ENCODE measurements around the gene AFF3. TPM values are rescaled to one million over a fixed set of nuclear protein-coding genes. Genes with fewer than 3 reads are reported as not detected.
A peak's percentile ranks its signal among the peaks of the same experiment; 100 is the strongest.

Gene AFF3
- total and polyA plus RNA-seq, 3 experiments from 2014 or later, result 0.48 to 1.3 (median 0.53) TPM

DNA sequence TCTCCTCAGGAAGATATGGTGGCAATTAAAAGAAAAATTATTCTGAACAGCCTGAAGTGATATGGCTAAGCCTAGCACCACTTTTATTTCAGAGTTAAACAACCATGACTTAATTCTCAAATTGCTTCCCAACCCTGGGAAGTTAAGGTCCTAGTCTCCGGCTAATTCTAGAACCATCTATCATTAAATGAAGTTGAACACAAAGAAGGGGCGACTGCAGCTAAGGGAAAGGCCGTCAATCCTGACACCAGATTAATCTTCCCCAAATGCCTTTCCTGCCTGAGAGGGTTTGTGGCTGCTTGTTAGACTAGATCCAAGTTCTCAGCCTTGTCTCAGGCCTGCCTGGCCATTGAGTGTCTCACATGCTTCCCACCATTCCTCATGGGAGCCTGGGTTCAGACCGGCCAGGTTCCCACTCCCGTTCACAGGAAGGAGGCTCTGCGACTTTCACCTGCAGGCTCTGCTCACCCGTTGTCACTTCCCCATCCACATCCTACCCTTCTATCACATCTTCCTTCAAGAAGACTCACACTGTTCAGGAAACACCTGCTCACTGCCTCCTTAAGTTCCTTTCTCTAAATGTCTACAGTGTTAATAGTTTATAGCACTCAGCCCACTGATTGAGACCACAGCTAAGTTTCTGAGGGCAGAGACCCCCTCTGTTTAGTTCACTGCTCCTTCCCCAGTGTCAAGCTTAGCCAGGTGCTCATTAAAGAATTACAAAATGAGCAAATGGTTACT, 369.6 kb downstream of the AFF3 start:
- Histone ChIP-seq H3K27ac (ENCODE audit: low read depth, low read length) (no peak overlapping the region), H3K4me3 (ENCODE audit: low read length) (no peak overlapping the region), H3K4me1 (ENCODE audit: insufficient read depth, low read length) (no peaks in the 10 kb centered on the region), H3K9me3 (ENCODE audit: low read length) (no peaks in the 10 kb centered on the region), H3K27me3 (ENCODE audit: insufficient read depth, low read length, poor library complexity, severe bottlenecking) (no peaks in the 10 kb centered on the region), H3K36me3 (ENCODE audit: insufficient read depth, low read length) (no peaks in the 10 kb centered on the region)
- CTCF ChIA-PET, result no interaction called here
- H3K4me1 Mint-ChIP-seq, result no peaks in the 10 kb centered on the region
- H3K27me3 Mint-ChIP-seq, result peaks cover 6 to 17% of the 10 kb centered on the region in 2 donors
- no peak overlapping the region for H3K4me3 Mint-ChIP-seq
- POLR2A ChIA-PET, result no interaction called here
- DNase-seq, result no peak
- H3K9me3 Mint-ChIP-seq, result peaks cover 8 to 17% (median 9%) of the 10 kb centered on the region in 5 donors
- peaks cover 0 to 2% (median 2%) of the 10 kb centered on the region in 3 donors for H3K36me3 Mint-ChIP-seq
- H3K27ac Mint-ChIP-seq, result no peak overlapping the region

GRCh38 chr2:99771681-99772333, 370.6 kb downstream of the AFF3 start:
- H3K36me3 ChIP-seq (ENCODE audit: insufficient read depth, low read length), result no peaks in the 10 kb centered on the region
- CTCF ChIA-PET, result no interaction called here
- H3K4me3 ChIP-seq (ENCODE audit: low read length), result no peak overlapping the region
- H3K27me3 ChIP-seq (ENCODE audit: insufficient read depth, low read length, poor library complexity, severe bottlenecking), result no peaks in the 10 kb centered on the region
- no peak overlapping the region for H3K27ac ChIP-seq (ENCODE audit: low read depth, low read length)
- Mint-ChIP-seq H3K27me3 (peaks cover 6 to 17% of the 10 kb centered on the region in 2 donors), H3K9me3 (peaks cover 8 to 17% (median 9%) of the 10 kb centered on the region in 5 donors), H3K27ac (peak overlapping the region in 1 of 8 donors; percentile 84), H3K36me3 (peaks cover 0 to 2% (median 2%) of the 10 kb centered on the region in 3 donors), H3K4me1 (no peaks in the 10 kb centered on the region), H3K4me3 (no peak overlapping the region)
- POLR2A ChIA-PET, result no interaction called here
- H3K9me3 ChIP-seq (ENCODE audit: low read length), result no peaks in the 10 kb centered on the region
- no peaks in the 10 kb centered on the region for H3K4me1 ChIP-seq (ENCODE audit: insufficient read depth, low read length)
- no peak for DNase-seq

- Mint-ChIP-seq H3K4me1 (no peaks in the 10 kb centered on the region), H3K9me3 (peaks cover 8 to 17% (median 9%) of the 10 kb centered on the region in 5 donors), H3K27ac (no peak overlapping the region), H3K4me3 (no peak overlapping the region), H3K27me3 (peaks cover 6 to 17% of the 10 kb centered on the region in 2 donors), H3K36me3 (peaks cover 0 to 2% (median 2%) of the 10 kb centered on the region in 3 donors)
- Histone ChIP-seq H3K27ac (ENCODE audit: low read depth, low read length) (no peak overlapping the region), H3K9me3 (ENCODE audit: low read length) (no peaks in the 10 kb centered on the region), H3K4me1 (ENCODE audit: insufficient read depth, low read length) (no peaks in the 10 kb centered on the region), H3K27me3 (ENCODE audit: insufficient read depth, low read length, poor library complexity, severe bottlenecking) (no peaks in the 10 kb centered on the region), H3K36me3 (ENCODE audit: insufficient read depth, low read length) (no peaks in the 10 kb centered on the region), H3K4me3 (ENCODE audit: low read length) (no peak overlapping the region)
- POLR2A ChIA-PET, result no interaction called here
- CTCF ChIA-PET, result no interaction called here
- DNase-seq, result no peak
Measured at GRCh38 chr2:99770876-99771275, 371.5 kb downstream of the AFF3 start.

- Histone ChIP-seq H3K27me3 (ENCODE audit: insufficient read depth, low read length, poor library complexity, severe bottlenecking) (no peaks in the 10 kb centered on the region), H3K27ac (ENCODE audit: low read depth, low read length) (no peak overlapping the region), H3K9me3 (ENCODE audit: low read length) (no peaks in the 10 kb centered on the region), H3K4me1 (ENCODE audit: insufficient read depth, low read length) (no peaks in the 10 kb centered on the region), H3K4me3 (ENCODE audit: low read length) (no peak overlapping the region), H3K36me3 (ENCODE audit: insufficient read depth, low read length) (no peaks in the 10 kb centered on the region)
- Mint-ChIP-seq H3K36me3 (peaks cover 0 to 2% (median 0%) of the 10 kb centered on the region in 3 donors), H3K27ac (no peak overlapping the region), H3K4me3 (no peak overlapping the region), H3K27me3 (peaks cover 10 to 11% of the 10 kb centered on the region in 2 donors), H3K9me3 (peaks cover 5 to 12% (median 9%) of the 10 kb centered on the region in 5 donors), H3K4me1 (no peaks in the 10 kb centered on the region)
- POLR2A ChIA-PET, result no interaction called here
- CTCF ChIA-PET, result no interaction called here
- no peak for DNase-seq
Measured at GRCh38 chr2:99765731-99766318, 376.6 kb downstream of the AFF3 start.

- Mint-ChIP-seq H3K36me3 (no peaks in the 10 kb centered on the region), H3K27me3 (peaks cover 7 to 11% of the 10 kb centered on the region in 2 donors), H3K9me3 (peaks cover under 1 to 4% (median 2%) of the 10 kb centered on the region in 5 donors), H3K4me1 (no peaks in the 10 kb centered on the region), H3K27ac (no peak overlapping the region), H3K4me3 (no peak overlapping the region)
- Histone ChIP-seq H3K9me3 (ENCODE audit: low read length) (no peaks in the 10 kb centered on the region), H3K36me3 (ENCODE audit: insufficient read depth, low read length) (no peaks in the 10 kb centered on the region), H3K27ac (ENCODE audit: low read depth, low read length) (no peak overlapping the region), H3K4me1 (ENCODE audit: insufficient read depth, low read length) (no peaks in the 10 kb centered on the region), H3K27me3 (ENCODE audit: insufficient read depth, low read length, poor library complexity, severe bottlenecking) (no peaks in the 10 kb centered on the region), H3K4me3 (ENCODE audit: low read length) (no peak overlapping the region)
- ChIA-PET POLR2A (no interaction called here), CTCF (no interaction called here)
- DNase-seq, result no peak
Measured at GRCh38 chr2:99763764-99764163, 378.6 kb downstream of the AFF3 start.

DNA sequence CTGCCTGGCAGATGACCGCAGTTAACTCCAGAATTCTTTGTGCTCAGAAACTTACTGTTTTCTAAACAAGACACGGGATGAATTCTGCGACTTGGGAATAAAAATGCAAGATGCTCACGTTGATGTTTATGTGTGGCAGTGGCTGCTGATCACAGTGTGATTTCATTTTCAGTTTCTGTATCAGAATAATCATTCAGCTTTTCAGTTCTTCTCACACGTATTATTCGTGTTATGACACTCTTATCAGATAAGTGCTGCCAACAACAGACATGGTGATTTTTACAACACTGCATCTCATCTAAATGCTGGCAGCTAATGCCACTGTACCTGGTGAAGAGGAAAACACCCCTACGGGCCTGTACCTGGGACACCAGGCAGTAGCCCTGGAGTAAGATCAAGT, 379.7 kb downstream of the AFF3 start:
- Mint-ChIP-seq H3K4me3 (peak overlapping the region in 2 of 7 donors; percentile 27 to 35), H3K27me3 (peaks cover 7 to 11% of the 10 kb centered on the region in 2 donors), H3K36me3 (no peaks in the 10 kb centered on the region), H3K4me1 (no peaks in the 10 kb centered on the region), H3K9me3 (peaks cover 0 to 2% (median 0%) of the 10 kb centered on the region in 5 donors), H3K27ac (no peak overlapping the region)
- Histone ChIP-seq H3K27me3 (ENCODE audit: insufficient read depth, low read length, poor library complexity, severe bottlenecking) (no peaks in the 10 kb centered on the region), H3K4me1 (ENCODE audit: insufficient read depth, low read length) (no peaks in the 10 kb centered on the region), H3K9me3 (ENCODE audit: low read length) (no peaks in the 10 kb centered on the region), H3K27ac (ENCODE audit: low read depth, low read length) (no peak overlapping the region), H3K36me3 (ENCODE audit: insufficient read depth, low read length) (no peaks in the 10 kb centered on the region), H3K4me3 (ENCODE audit: low read length) (no peak overlapping the region)
- CTCF ChIA-PET, result no interaction called here
- no peak for DNase-seq
- POLR2A ChIA-PET, result no interaction called here

DNA sequence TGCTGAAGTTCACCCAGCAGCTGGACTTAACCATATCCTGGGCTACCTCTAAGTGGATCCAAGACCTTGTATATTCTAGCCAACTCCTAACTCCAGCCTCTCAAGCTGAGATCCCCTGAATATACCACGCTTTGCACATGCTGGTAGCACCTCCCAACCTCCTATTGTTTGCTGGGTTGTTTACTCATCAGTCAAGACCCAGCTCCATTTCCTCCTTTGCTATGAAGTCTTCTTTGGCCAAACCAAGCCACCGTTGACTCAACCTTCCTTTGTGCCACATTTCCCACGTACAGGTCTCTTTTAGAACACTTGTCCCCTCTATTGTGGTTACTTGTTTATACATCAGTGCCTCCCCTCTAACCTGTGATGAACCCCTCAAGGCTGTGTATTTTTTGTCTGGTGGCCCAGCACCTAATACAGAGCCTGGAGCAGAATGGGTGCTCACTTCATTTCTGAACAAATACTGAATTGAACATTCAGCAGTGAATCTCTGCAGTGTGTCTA, 384.7 kb downstream of the AFF3 start:
- H3K4me1 Mint-ChIP-seq, result no peaks in the 10 kb centered on the region
- H3K4me1 ChIP-seq (ENCODE audit: insufficient read depth, low read length), result no peaks in the 10 kb centered on the region
- H3K9me3 ChIP-seq (ENCODE audit: low read length), result no peaks in the 10 kb centered on the region
- ChIA-PET POLR2A (no interaction called here), CTCF (no interaction called here)
- H3K9me3 Mint-ChIP-seq, result peaks cover 0 to 2% (median 0%) of the 10 kb centered on the region in 5 donors
- H3K27ac Mint-ChIP-seq, result no peak overlapping the region
- no peak overlapping the region for H3K4me3 ChIP-seq (ENCODE audit: low read length)
- peaks cover 4 to 7% of the 10 kb centered on the region in 2 donors for H3K27me3 Mint-ChIP-seq
- no peaks in the 10 kb centered on the region for H3K36me3 ChIP-seq (ENCODE audit: insufficient read depth, low read length)
- H3K27me3 ChIP-seq (ENCODE audit: insufficient read depth, low read length, poor library complexity, severe bottlenecking), result no peaks in the 10 kb centered on the region
- H3K27ac ChIP-seq (ENCODE audit: low read depth, low read length), result no peak overlapping the region
- no peak for DNase-seq
- no peak overlapping the region for H3K4me3 Mint-ChIP-seq
- no peaks in the 10 kb centered on the region for H3K36me3 Mint-ChIP-seq

DNA sequence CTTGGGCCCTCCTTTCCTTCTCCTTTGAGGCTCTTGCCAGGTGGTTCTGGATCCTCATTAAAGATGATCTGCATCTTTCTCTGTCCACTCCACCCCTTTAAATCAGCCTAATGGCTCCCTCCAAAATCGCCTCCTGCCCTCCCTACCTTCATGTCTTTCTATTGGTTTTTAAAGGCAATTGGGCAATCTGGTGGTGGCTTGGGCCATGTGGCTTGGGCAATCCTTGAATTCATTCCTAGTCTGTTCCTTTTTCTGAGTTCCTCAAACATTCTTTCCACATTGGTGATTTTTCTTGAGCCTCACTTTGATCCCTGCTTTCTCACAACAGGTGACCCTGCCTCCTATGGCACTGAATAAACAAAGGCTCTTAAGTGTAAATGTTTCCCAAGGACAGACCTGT, 386.3 kb downstream of the AFF3 start:
- CTCF ChIA-PET, result no interaction called here
- no peaks in the 10 kb centered on the region for H3K27me3 ChIP-seq (ENCODE audit: insufficient read depth, low read length, poor library complexity, severe bottlenecking)
- Mint-ChIP-seq H3K27ac (no peak overlapping the region), H3K4me1 (no peaks in the 10 kb centered on the region), H3K9me3 (no peaks in the 10 kb centered on the region), H3K4me3 (no peak overlapping the region), H3K36me3 (no peaks in the 10 kb centered on the region), H3K27me3 (peaks cover 1 to 3% of the 10 kb centered on the region in 2 donors)
- POLR2A ChIA-PET, result no interaction called here
- H3K4me3 ChIP-seq (ENCODE audit: low read length), result no peak overlapping the region
- no peaks in the 10 kb centered on the region for H3K4me1 ChIP-seq (ENCODE audit: insufficient read depth, low read length)
- no peak overlapping the region for H3K27ac ChIP-seq (ENCODE audit: low read depth, low read length)
- no peaks in the 10 kb centered on the region for H3K36me3 ChIP-seq (ENCODE audit: insufficient read depth, low read length)
- no peaks in the 10 kb centered on the region for H3K9me3 ChIP-seq (ENCODE audit: low read length)
- DNase-seq, result no peak

Measured in CD8-positive, alpha-beta memory T cell (primary cell).